ENCODE data around the gene SLC8A1. TPM values are rescaled to one million over a fixed set of nuclear protein-coding genes. Genes with fewer than 3 reads are reported as not detected.

The SLC8A1 gene
- total RNA-seq, 4 donors from 2014 or later, result 22.8 to 65.5 (median 42.0) TPM

DNA sequence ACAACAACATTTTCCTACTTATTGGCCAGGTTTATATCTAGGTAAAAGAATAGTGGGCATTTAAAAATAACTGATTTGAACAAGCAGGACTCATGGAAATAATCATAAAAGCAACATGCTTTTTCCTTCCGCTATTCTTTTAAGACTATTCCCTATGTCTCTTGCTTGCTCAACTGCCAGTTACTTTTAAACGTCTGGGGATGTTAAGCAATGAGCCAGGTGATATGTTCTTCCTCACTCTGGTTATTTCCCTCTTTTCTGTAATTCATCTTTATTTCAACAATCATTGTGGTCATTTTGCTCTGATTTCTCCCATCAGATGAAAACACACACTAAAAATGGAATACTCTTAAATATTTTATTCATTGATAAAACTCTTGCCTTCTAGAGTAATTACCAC lies 33.4 kb upstream of the SLC8A1 start:
- intact Hi-C loops (cut with DNase I; ENCODE audit: low total_unique reads), result no loop called here
- in situ Hi-C loops (cut with MboI; ENCODE audit: low pct_ligation_motif_present in 1 of 4, low pct_unique_long_range_greater_than_20kb in 1 of 4, low sequenced_read_pairs in 3 of 4), result no loop called here
- no peak overlapping the region for H3K27ac ChIP-seq
- TF ChIP-seq POLR2A (IDR thresholded peaks at IDR 0.05) (no peak), EP300 (IDR thresholded peaks at IDR 0.05; ENCODE audit: low read depth) (no peak), POLR2AphosphoS5 (IDR thresholded peaks at IDR 0.05) (no peak)
- TF ChIP-seq, protein P1, sequence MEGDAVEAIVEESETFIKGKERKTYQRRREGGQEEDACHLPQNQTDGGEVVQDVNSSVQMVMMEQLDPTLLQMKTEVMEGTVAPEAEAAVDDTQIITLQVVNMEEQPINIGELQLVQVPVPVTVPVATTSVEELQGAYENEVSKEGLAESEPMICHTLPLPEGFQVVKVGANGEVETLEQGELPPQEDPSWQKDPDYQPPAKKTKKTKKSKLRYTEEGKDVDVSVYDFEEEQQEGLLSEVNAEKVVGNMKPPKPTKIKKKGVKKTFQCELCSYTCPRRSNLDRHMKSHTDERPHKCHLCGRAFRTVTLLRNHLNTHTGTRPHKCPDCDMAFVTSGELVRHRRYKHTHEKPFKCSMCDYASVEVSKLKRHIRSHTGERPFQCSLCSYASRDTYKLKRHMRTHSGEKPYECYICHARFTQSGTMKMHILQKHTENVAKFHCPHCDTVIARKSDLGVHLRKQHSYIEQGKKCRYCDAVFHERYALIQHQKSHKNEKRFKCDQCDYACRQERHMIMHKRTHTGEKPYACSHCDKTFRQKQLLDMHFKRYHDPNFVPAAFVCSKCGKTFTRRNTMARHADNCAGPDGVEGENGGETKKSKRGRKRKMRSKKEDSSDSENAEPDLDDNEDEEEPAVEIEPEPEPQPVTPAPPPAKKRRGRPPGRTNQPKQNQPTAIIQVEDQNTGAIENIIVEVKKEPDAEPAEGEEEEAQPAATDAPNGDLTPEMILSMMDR (IDR thresholded peaks at IDR 0.05), result no peak
- H3K4me3 ChIP-seq, result no peak overlapping the region
- H3K9me3 ChIP-seq, result no peaks in the 10 kb centered on the region
- H3K36me3 ChIP-seq, result no peaks in the 10 kb centered on the region
- H3K4me1 ChIP-seq, result peaks cover 0 to 14% (median 4%) of the 10 kb centered on the region in 4 donors
- WGBS, 2 donors (ENCODE audit: low coverage in 1 of 2), result 59 to 68% methylated on average over 2 of the region's 2 CpGs
- DNase-seq, result no peak
- no peaks in the 10 kb centered on the region for H3K27me3 ChIP-seq

DNA sequence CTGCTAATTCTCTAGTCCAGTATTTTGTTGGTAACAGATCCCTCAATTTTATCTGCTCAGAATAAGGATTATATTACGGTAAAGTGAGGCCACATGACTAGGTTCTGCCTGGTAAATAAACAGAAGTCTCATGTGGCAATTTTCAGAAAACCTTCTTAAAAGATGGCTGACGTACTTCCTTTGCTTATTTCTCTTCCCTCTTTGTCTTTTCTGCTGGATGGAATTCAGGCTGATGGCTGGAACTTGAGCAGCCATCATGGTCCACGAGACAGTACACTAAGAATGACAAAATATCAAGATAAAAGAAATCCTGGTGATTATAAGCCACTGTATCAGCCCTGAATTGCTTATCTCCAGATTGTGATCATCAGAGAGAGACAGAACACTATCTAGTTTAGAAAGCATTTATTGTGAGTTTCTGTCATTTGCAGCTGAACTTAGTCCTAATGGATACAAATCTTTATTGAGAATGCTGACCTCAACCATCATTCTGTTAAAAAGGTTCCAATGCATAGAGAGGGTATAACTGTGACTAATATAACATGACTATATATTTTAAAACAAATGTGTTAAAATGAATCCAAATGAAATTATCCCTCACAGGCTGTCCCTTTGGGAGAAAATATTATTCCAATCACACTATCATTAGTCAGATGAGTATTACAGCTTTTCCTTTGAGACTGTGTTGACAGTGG lies 31.8 kb upstream of the SLC8A1 start:
- in situ Hi-C loops (cut with MboI; ENCODE audit: low pct_ligation_motif_present in 1 of 4, low pct_unique_long_range_greater_than_20kb in 1 of 4, low sequenced_read_pairs in 3 of 4) (no loop called here), intact Hi-C loops (cut with DNase I; ENCODE audit: low total_unique reads) (no loop called here)
- Histone ChIP-seq H3K9me3 (no peaks in the 10 kb centered on the region), H3K4me3 (no peak overlapping the region), H3K4me1 (peaks cover 0 to 7% (median 3%) of the 10 kb centered on the region in 4 donors), H3K27ac (no peak overlapping the region), H3K27me3 (no peaks in the 10 kb centered on the region), H3K36me3 (no peaks in the 10 kb centered on the region)
- 68 to 71% methylated on average over 3 of the region's 3 CpGs for WGBS, 2 donors (ENCODE audit: low coverage in 1 of 2)
- DNase-seq, result no peak
- TF ChIP-seq, protein P1 (IDR thresholded peaks at IDR 0.05), result no peak
- TF ChIP-seq POLR2A (IDR thresholded peaks at IDR 0.05) (no peak), POLR2AphosphoS5 (IDR thresholded peaks at IDR 0.05) (no peak), EP300 (IDR thresholded peaks at IDR 0.05; ENCODE audit: low read depth) (no peak)

DNA sequence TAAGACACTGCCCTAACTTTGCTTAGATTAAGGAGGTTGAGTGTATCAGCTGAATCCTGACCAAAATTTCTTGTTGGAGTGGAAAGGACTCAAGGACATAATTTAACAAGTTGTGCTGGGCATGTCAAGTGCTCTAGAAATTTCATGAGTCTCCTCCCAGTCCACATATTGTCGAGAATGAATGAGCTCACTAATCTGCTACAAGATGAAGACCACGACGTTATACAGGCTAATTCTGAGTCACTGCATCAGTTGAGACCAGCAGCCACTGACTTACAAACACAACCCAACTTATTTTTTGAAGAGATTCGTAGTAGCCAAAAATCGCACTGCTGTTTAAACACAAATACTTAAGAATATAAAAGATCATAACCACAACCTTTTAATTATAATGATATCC lies 28.7 kb upstream of the SLC8A1 start:
- DNase-seq, result no peak
- intact Hi-C loops (cut with DNase I; ENCODE audit: low total_unique reads) (no loop called here), in situ Hi-C loops (cut with MboI; ENCODE audit: low pct_ligation_motif_present in 1 of 4, low pct_unique_long_range_greater_than_20kb in 1 of 4, low sequenced_read_pairs in 3 of 4) (no loop called here)
- 86% methylated on average over 5 of the region's 5 CpGs; no CpG with 5 or more reads in 1 of the 2 donors for WGBS, 2 donors (ENCODE audit: low coverage in 1 of 2)
- Histone ChIP-seq H3K27me3 (no peaks in the 10 kb centered on the region), H3K27ac (no peak overlapping the region), H3K4me1 (no peaks in the 10 kb centered on the region), H3K4me3 (no peak overlapping the region), H3K36me3 (no peaks in the 10 kb centered on the region), H3K9me3 (no peaks in the 10 kb centered on the region)
- TF ChIP-seq EP300 (IDR thresholded peaks at IDR 0.05; ENCODE audit: low read depth), result no peak
- TF ChIP-seq POLR2AphosphoS5 (IDR thresholded peaks at IDR 0.05), result no peak
- no peak for TF ChIP-seq POLR2A (IDR thresholded peaks at IDR 0.05)

DNA sequence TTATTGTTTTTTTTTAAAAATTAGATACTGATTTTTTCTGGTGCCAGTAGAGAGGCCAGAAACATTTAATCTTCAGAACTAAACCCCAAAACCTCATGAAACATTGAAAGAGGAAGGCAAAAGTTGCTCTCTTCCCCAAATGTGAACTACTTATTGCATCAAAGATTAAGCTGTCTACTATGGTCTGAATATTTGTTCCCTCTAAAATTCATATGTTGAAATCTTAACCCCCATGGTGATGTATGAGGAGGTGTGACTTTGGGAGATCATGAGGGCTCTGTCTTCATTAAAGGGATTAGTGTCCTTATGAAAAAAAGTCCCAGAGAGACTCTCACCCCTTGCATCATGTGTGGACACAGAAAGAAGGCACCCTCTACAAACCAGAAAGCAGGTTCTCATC lies 28.2 kb upstream of the SLC8A1 start:
- H3K36me3 ChIP-seq, result no peaks in the 10 kb centered on the region
- TF ChIP-seq, protein P1 (IDR thresholded peaks at IDR 0.05), result no peak
- TF ChIP-seq EP300 (IDR thresholded peaks at IDR 0.05; ENCODE audit: low read depth), result no peak
- no peak for TF ChIP-seq POLR2AphosphoS5 (IDR thresholded peaks at IDR 0.05)
- TF ChIP-seq POLR2A (IDR thresholded peaks at IDR 0.05), result no peak
- H3K27ac ChIP-seq, result no peak overlapping the region
- no peaks in the 10 kb centered on the region for H3K4me1 ChIP-seq
- in situ Hi-C loops (cut with MboI; ENCODE audit: low pct_ligation_motif_present in 1 of 4, low pct_unique_long_range_greater_than_20kb in 1 of 4, low sequenced_read_pairs in 3 of 4), result no loop called here
- no peak for DNase-seq
- H3K9me3 ChIP-seq, result no peaks in the 10 kb centered on the region
- no peaks in the 10 kb centered on the region for H3K27me3 ChIP-seq
- H3K4me3 ChIP-seq, result no peak overlapping the region
- intact Hi-C loops (cut with DNase I; ENCODE audit: low total_unique reads), result no loop called here

DNA sequence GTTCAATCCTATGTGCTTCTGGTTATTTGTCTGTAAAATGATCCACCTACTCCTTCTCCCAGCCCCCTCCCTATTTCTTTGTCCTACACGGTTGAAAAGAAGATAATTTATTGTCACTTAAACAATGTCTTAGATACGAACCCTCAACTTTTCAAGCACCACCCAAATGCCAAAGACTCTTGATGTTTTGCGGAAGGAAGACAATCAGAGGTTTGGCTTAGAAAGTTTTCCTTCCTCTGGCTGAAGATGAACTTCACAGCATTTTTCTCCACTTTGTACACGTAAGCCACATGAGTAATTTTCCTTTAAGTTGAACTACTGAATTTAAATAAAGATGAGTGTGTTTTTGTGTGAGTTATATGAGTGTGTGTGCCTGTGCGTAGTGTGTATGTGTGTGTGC lies 25.5 kb upstream of the SLC8A1 start:
- 53 to 75% methylated on average over 5 of the region's 5 CpGs for WGBS, 2 donors (ENCODE audit: low coverage in 1 of 2)
- no peaks in the 10 kb centered on the region for H3K27me3 ChIP-seq
- DNase-seq, result no peak
- intact Hi-C loops (cut with DNase I; ENCODE audit: low total_unique reads), result no loop called here
- in situ Hi-C loops (cut with MboI; ENCODE audit: low pct_ligation_motif_present in 1 of 4, low pct_unique_long_range_greater_than_20kb in 1 of 4, low sequenced_read_pairs in 3 of 4), result no loop called here
- no peaks in the 10 kb centered on the region for H3K9me3 ChIP-seq
- H3K4me3 ChIP-seq, result no peak overlapping the region
- no peaks in the 10 kb centered on the region for H3K36me3 ChIP-seq
- no peak overlapping the region for H3K27ac ChIP-seq
- TF ChIP-seq EP300 (IDR thresholded peaks at IDR 0.05; ENCODE audit: low read depth) (no peak), POLR2A (IDR thresholded peaks at IDR 0.05) (no peak), POLR2AphosphoS5 (IDR thresholded peaks at IDR 0.05) (no peak)
- TF ChIP-seq, protein P1 (IDR thresholded peaks at IDR 0.05), result no peak
- no peaks in the 10 kb centered on the region for H3K4me1 ChIP-seq
